ENCODE measurements around the gene MSI2. TPM values are rescaled to one million over a fixed set of nuclear protein-coding genes. Genes with fewer than 3 reads are reported as not detected.

Gene MSI2
- total and polyA plus RNA-seq, 2 experiments from 2014 or later = 18.9 to 41.8 TPM

- TF ChIP-seq ZNF462 (CRISPR knock-in tag; IDR thresholded peaks at IDR 0.05) = no peak
- no peak for TF ChIP-seq JUNB (IDR thresholded peaks at IDR 0.05; ENCODE audit: unreplicated experiment)
These were observed 27.1 kb downstream of the MSI2 start (continued) for GRCh38 chr17:57283203-57283971.

GRCh38 chr17:57284583-57284982 is 28.3 kb downstream of the MSI2 start:
- Histone ChIP-seq H3K27me3 (ENCODE audit: insufficient read depth) (no peaks in the 10 kb centered on the region), H3K4me3 (no peak overlapping the region), H3K79me2 (replicated peaks; ENCODE audit: insufficient read depth) (peaks cover 18% of the 10 kb centered on the region), H3K9me2 (ENCODE audit: insufficient read depth) (no peaks in the 10 kb centered on the region), H3K36me3 (ENCODE audit: insufficient read depth) (no peaks in the 10 kb centered on the region), H3K4me1 (ENCODE audit: insufficient read depth) (peaks cover 61% of the 10 kb centered on the region), H2AFZ (no peak overlapping the region), H3K27ac (ENCODE audit: low read depth) (peak overlapping the region; percentile 84; the same call in 1 of the 2 replicates), H3F3A (replicated peaks; ENCODE audit: low read depth) (0 out of 2 replicates have a peak, but pooled peaks cover 4% of the 10 kb centered on the region), H4K20me1 (replicated peaks; ENCODE audit: insufficient read depth) (peaks cover 25% of the 10 kb centered on the region), H3K4me2 (peak overlapping the region; percentile 65)
- Mint-ChIP-seq H3K27me3 (ENCODE audit: insufficient read depth, low read depth, poor library complexity) (peaks cover 6% of the 10 kb centered on the region), H3K27ac (peak overlapping the region; percentile 76), H3K4me1 (peaks cover 89% of the 10 kb centered on the region), H3K36me3 (ENCODE audit: low read depth) (peaks cover 4% of the 10 kb centered on the region; the same call in 1 of the 3 replicates), H3K4me3 (peak overlapping the region; percentile 33; the same call in 2 of the 3 replicates), H3K9me3 (no peaks in the 10 kb centered on the region)
- DNase-seq (ENCODE audit: low spot score) (no peak), ATAC-seq (no peak)
- TF ChIP-seq ZNF462 (CRISPR knock-in tag; IDR thresholded peaks at IDR 0.05) (no peak), STAT1 (IDR thresholded peaks at IDR 0.05; ENCODE audit: unreplicated experiment) (no peak), CREB1 (CRISPR knock-in tag; IDR thresholded peaks at IDR 0.05; ENCODE audit: low read depth) (no peak), ETS1 (IDR thresholded peaks at IDR 0.05) (no peak)

Measured in GM23338 (cell line).